Measurements from ENCODE around the gene APC.

APC gene

DNA sequence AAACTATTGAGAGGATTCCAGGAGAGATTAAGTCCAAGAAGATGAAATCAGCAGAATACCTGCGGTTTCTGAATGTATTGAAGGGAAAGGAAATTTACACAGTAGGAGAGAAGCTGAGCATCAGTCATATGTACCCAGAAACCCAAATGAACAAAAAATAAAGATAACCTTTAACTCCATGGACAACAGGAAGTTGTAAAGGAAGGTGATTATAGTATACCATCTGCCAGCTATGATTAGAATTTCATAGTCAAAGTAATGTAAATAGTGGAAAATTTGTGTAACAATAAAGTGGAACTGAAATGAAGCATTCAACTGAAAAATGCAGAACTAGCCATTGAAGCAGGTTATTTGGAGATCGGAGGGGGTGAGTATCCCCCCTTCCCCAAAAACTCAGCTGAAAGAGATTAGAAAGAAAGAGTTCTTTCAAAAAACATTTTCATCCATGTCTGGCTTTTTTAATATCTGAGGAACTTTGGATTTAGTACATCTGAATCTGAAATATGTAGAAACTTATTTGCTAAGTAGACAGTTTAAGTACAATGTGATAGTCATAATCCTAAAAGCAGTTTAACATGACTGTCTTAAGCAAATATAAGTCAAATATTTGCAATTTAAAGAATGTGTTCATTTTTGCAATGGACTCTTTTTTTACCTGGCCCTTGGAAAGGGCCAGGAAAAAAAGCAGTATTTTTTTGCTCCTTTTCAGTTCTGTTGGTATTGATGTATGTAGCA lies 58.4 kb downstream of the APC start:
- DNase-seq (ENCODE audit: low spot score) = peak; percentile 5
- no peak for TF ChIP-seq CTCF (IDR thresholded peaks at IDR 0.05; ENCODE audit: extremely low read depth, missing control alignments)

DNA sequence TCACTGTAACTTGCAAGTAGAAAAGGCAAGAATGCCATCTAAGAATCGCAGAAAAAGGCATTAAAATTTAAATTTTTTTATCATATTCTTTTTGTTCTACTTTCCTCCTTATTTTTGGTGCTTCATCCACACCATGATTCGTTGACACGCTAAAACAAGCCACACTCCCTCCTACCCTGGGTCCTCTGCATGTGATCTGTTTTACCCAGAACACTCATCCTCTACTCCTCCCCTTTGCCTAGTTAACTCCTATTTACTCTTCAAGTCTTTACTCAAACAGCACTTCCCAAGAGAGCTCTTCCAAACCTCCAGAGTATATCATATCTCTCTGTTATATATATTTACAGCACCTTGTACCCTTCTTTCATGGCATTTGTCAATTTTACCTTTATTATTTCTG lies 62.0 kb downstream of the APC start:
- no peak for DNase-seq (ENCODE audit: low spot score)
- TF ChIP-seq CTCF (IDR thresholded peaks at IDR 0.05; ENCODE audit: extremely low read depth, missing control alignments) = no peak

DNA sequence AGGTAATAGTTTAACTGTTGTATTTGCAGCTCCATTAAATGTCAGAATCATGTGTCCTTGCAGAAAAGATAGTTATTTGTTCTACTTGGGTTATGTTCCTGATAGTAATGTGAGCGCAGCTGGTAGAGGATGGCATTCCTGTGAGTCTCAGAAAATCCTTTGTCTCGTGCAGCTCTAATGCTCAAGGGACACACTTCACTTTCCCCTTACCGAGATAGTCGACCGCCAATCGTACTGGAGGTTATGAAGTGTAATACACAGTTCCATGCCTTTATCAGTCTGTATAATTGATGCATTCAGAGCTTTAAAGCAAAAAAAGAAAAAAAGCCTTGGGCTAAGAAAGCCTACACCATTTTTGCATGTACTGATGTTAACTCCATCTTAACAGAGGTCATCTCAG lies 63.2 kb downstream of the APC start:
- no peak for TF ChIP-seq CTCF (IDR thresholded peaks at IDR 0.05; ENCODE audit: extremely low read depth, missing control alignments)
- DNase-seq (ENCODE audit: low spot score) = no peak

DNA sequence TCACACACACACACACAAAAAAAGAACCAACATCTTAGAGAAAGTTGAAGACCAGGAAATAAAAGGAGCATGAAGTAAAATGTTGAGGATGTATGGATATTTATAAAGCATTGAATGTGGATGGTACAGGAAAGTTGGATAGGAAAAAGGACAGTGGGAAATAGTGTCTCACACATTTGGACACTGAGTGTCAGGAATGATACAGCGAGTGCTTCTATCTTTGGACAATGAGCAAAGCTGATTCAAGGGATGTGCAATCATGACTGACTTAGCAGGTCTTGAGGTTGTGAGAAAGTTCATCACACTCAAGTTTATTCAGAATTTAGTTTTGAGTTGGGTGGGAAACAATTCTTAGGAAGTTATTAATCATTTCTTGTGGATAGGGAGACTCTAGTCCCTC lies 73.3 kb downstream of the APC start:
- DNase-seq (ENCODE audit: low spot score) = no peak
- no peak for TF ChIP-seq CTCF (IDR thresholded peaks at IDR 0.05; ENCODE audit: extremely low read depth, missing control alignments)

GRCh38 chr5:112812549-112812948 lies 74.9 kb downstream of the APC start:
- no peak for TF ChIP-seq CTCF (IDR thresholded peaks at IDR 0.05; ENCODE audit: extremely low read depth, missing control alignments)

DNA sequence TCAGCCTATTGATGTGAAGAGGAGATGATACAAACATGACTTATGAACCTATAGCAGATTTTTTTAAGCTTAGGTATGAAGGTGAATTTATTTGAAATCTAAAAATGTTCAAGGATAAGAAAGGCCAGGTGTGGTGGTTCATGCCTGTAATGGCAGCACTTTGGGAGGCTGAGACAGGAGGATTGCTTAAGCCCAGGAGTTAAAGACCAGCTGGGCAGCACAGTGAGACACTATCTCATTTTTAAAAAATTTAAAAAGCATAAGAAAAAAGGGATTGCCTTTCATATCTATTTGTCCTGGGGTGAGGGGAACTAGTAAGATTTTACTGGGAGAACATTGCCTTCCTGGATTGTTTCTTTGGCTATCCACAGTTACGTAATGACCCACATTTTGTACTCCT lies 82.6 kb downstream of the APC start:
- DNase-seq (ENCODE audit: low spot score) = no peak
- no peak for TF ChIP-seq CTCF (IDR thresholded peaks at IDR 0.05; ENCODE audit: extremely low read depth, missing control alignments)

More at GRCh38 chr5:112812549-112812948, 74.9 kb downstream of the APC start:
- no peak for DNase-seq (ENCODE audit: low spot score)

DNA sequence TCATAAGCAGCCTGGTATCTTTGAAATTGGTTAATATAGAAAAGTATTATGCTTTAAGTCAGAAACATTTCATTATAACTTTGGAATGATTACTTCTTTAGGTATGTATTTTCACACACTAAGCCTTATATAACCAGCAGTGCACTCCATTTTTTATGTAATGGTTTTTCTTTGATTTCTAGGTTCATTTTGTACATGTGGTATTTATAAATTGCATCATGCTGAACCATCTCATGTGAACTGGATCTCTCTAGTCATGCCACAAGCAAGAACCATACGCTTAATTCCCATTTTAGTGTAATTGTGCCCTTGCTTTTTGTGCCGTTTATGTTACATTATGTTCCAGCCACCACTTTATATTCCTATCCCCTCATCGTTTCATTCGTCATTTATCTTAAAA lies 84.8 kb downstream of the APC start:
- TF ChIP-seq CTCF (IDR thresholded peaks at IDR 0.05; ENCODE audit: extremely low read depth, missing control alignments) = no peak

More for the DNA sequence above, 84.8 kb downstream of the APC start:
- DNase-seq (ENCODE audit: low spot score) = no peak
